Skeletal muscle tissue (tissue), 4 donors: ENCODE results near the gene ADA. TPM values are rescaled to one million over a fixed set of nuclear protein-coding genes. Genes with fewer than 3 reads are reported as not detected.
A peak's percentile ranks its signal among the peaks of the same experiment; 100 is the strongest.

Experiments used
- H3K27ac ChIP-seq: one replicate; pipeline ENCODE4 v1.7.0; 2013; ENCODE audit warnings: mild to moderate bottlenecking, low read depth, low read length, inconsistent platforms
- H3K27me3 ChIP-seq, 3 donors: one replicate each; pipeline ENCODE4 v1.7.0; 2013; ENCODE audit warnings: low read length in 3 of 3; ENCODE audit not compliant: control insufficient read depth in 3 of 3, insufficient read depth in 3 of 3
- H3K36me3 ChIP-seq, 3 donors: one replicate each; pipeline ENCODE4 v1.7.0; 2013; ENCODE audit warnings: low read length in 3 of 3; ENCODE audit not compliant: control insufficient read depth in 3 of 3, insufficient read depth in 3 of 3
- H3K4me1 ChIP-seq, 3 donors: one replicate each; pipeline ENCODE4 v1.7.0; 2013; ENCODE audit warnings: low read length in 3 of 3, mild to moderate bottlenecking in 3 of 3; ENCODE audit not compliant: control insufficient read depth in 3 of 3, insufficient read depth in 3 of 3
- H3K4me3 ChIP-seq, 3 donors: one replicate each; pipeline ENCODE4 v1.7.0; 2013; ENCODE audit warnings: low read length in 3 of 3
- H3K9ac ChIP-seq, 3 donors: one replicate each; pipeline ENCODE4 v1.7.0; 2013; ENCODE audit warnings: low read length in 3 of 3, mild to moderate bottlenecking in 3 of 3, moderate library complexity in 2 of 3, low read depth in 1 of 3
- H3K9me3 ChIP-seq, 3 donors: one replicate each; pipeline ENCODE4 v1.7.0; 2013; ENCODE audit warnings: low read length in 3 of 3; ENCODE audit not compliant: control insufficient read depth in 3 of 3
- total RNA-seq: library from RNA; depleted of rRNA; stranded (reverse); fragments of >200 nt; gene quantifications from one replicate; pipeline ENCODE4 v1.2.3, GENCODE V29; 2014
- donor health status: Osteomylitis.

ADA gene
- total RNA-seq, 1 donor from 2014 or later = 3.7 TPM

DNA sequence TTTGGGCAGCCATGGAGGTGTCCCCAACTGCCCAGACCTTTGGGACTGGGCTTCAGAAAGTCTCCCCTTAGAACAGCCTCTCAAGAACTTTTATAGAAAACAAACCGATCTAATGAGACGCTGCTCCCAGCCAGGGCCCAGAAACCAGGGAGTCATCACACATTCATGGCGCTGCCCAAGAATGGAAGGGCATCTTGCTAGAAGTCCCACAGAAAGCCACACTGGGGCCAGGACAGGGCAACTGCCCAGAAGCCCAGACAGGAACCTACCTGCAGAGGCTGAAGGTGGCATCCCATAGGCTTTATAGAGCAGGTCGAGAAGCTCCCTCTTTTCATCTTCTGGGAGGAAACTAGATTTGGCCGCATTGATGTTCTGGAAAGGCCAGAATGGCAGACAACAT, 31.5 kb downstream of the ADA start:
- Histone ChIP-seq H3K27me3 (no peaks in the 10 kb centered on the region), H3K9me3 (no peaks in the 10 kb centered on the region), H3K36me3 (peaks cover 32 to 58% (median 48%) of the 10 kb centered on the region in 3 donors), H3K4me3 (no peak overlapping the region), H3K9ac (no peak overlapping the region), H3K27ac (no peak overlapping the region), H3K4me1 (peaks cover 20 to 36% (median 24%) of the 10 kb centered on the region in 3 donors)

DNA sequence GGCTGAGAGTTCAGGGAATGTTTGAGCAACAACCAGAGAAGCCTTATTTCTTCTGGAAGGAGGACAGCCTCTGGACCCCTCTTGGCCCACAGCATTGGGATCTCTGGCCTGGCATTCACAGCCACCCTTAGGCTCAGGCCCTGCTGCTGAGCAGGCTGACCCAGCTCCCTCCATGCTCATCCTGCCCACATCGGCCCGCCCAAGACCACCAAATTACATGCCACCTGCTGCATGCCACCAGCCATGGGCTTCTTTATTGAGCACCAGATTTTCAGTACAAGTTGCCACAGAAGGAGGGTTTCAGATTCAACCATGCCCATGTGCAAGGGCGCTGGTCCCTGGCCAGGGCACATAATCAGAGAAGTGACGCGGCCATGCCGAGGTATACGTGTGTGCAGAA, 32.2 kb downstream of the ADA start:
- H3K4me1 ChIP-seq = peaks cover 25 to 44% (median 31%) of the 10 kb centered on the region in 3 donors
- H3K36me3 ChIP-seq = peaks cover 39 to 63% (median 47%) of the 10 kb centered on the region in 3 donors
- no peaks in the 10 kb centered on the region for H3K9me3 ChIP-seq
- H3K27ac ChIP-seq = no peak overlapping the region
- no peak overlapping the region for H3K9ac ChIP-seq
- H3K27me3 ChIP-seq = no peaks in the 10 kb centered on the region
- H3K4me3 ChIP-seq = no peak overlapping the region

DNA sequence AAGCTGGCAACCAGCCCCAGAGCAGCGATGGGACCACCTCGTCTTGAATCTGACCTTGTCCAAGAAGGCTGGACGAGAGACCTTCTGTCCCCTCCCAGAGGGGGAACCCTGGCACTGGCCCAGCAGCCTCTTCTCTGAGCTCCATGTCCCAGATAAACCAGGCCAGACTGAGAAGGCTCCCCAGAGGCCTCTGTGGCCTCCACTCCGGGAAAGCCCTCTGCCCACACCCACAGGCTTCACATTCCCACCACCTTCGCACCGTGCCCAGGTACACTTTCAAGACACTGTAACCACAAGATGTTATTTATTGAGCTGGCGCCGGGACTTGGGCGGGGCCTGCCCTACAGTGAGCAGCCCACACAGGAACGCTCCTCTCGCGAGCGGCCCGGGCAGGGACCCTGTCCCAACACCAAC, 33.2 kb downstream of the ADA start:
- Histone ChIP-seq H3K4me3 (no peak overlapping the region), H3K27me3 (no peaks in the 10 kb centered on the region), H3K9me3 (no peaks in the 10 kb centered on the region), H3K4me1 (peaks cover 32 to 52% (median 41%) of the 10 kb centered on the region in 3 donors), H3K27ac (no peak overlapping the region), H3K9ac (no peak overlapping the region), H3K36me3 (peaks cover 48 to 66% (median 51%) of the 10 kb centered on the region in 3 donors)

DNA sequence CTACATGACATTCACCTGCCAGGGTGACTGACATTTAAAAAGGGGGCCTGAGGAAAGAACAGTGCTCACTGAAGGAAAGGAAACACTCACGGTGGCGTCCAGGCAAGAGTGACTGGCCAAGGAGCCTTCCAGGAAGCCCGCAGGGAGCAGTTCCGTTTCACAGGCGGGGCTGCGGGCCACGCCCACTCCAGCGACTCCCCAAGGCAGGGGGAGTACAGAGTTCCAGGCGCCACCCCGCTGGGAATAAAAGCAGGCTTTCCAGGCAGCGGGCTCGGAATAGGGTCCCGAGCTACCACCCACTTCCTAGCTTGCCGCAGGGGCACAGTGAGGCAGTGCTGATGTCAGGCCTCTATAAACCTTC, 34.9 kb downstream of the ADA start:
- no peak overlapping the region for H3K4me3 ChIP-seq
- H3K36me3 ChIP-seq = peaks cover 47 to 62% (median 49%) of the 10 kb centered on the region in 3 donors
- H3K9ac ChIP-seq = peak overlapping the region; percentile 27 to 57 (median 27)
- H3K9me3 ChIP-seq = no peaks in the 10 kb centered on the region
- H3K27ac ChIP-seq = peak overlapping the region; percentile 68
- no peaks in the 10 kb centered on the region for H3K27me3 ChIP-seq
- peaks cover 38 to 53% (median 41%) of the 10 kb centered on the region in 3 donors for H3K4me1 ChIP-seq

DNA sequence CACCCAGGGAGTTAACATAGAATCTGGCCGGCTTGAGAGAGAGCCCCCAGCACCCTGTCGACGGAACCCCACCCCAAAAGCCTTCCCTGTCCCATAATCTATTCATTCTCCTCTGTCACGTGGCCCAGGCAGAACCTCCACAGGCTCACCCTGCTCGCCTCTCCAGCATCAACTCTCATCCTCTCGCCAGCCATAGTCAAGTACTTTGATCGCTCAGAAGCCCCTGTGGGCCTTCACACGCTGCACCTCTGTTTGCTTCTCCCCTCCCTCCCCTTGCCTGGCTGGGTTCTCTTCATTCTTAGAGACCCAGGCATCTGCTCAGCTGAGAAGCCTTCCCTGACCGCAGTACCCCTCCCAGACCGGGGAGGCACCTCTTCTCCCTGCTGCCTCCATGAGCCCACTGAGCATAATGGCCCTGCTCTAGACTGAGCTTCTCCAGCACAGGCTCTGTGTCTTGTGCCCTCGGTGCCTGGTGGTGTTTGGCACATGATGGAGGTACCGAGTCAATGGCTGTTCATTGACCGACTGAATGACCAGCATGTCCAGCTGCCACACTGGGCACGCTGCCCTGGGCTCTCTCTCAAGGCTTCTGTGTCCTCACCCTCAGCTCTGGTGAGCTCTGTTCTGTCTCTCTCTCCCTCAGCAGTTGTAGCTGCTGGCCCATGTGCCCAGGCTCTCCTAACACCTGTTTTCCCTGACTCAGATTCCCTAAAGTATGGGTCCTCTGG, 35.5 kb downstream of the ADA start:
- no peaks in the 10 kb centered on the region for H3K9me3 ChIP-seq
- H3K4me3 ChIP-seq = peak overlapping the region in 2 of 3 donors; percentile 10 to 22
- H3K9ac ChIP-seq = peak overlapping the region; percentile 27 to 57 (median 47)
- peaks cover 47 to 62% (median 49%) of the 10 kb centered on the region in 3 donors for H3K36me3 ChIP-seq
- H3K27me3 ChIP-seq = no peaks in the 10 kb centered on the region
- H3K4me1 ChIP-seq = peaks cover 38 to 54% (median 43%) of the 10 kb centered on the region in 3 donors
- H3K27ac ChIP-seq = peak overlapping the region; percentile 68

DNA sequence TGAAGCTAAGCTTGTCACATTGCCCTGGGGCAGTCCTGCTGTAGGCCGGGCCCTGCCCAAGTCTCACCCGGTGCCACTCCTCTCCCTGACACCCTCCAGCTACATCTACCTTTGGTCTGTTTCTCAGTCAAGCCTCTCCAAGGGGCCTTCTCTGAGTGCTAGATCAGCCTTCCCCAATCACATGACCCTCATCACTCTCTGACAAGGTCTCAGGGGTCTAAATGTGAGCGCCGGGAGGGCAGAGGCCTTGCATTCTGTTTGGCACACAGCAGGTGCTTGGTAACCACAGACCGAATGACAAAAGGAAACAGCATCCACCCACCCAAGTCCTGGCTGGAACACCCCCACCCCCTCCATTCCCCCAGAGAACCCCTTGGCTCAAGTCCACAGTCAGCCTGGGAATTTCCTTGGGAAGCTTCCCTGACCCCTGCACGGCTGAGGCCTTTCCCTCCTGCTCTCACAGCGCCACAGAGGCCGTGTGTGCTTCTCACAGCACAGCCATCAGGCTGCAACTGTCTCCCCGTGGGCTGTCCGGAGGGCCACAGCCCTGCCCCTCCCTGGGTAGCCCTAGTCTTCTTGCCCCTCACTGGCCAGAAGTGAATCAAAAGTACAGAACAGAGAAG, 36.2 kb downstream of the ADA start:
- H3K36me3 ChIP-seq = peaks cover 45 to 59% (median 49%) of the 10 kb centered on the region in 3 donors
- peak overlapping the region in 1 of 3 donors; percentile 57 for H3K9ac ChIP-seq
- H3K27me3 ChIP-seq = no peaks in the 10 kb centered on the region
- H3K27ac ChIP-seq = peak overlapping the region; percentile 68
- no peaks in the 10 kb centered on the region for H3K9me3 ChIP-seq
- H3K4me3 ChIP-seq = no peak overlapping the region
- peaks cover 42 to 53% (median 49%) of the 10 kb centered on the region in 3 donors for H3K4me1 ChIP-seq

DNA sequence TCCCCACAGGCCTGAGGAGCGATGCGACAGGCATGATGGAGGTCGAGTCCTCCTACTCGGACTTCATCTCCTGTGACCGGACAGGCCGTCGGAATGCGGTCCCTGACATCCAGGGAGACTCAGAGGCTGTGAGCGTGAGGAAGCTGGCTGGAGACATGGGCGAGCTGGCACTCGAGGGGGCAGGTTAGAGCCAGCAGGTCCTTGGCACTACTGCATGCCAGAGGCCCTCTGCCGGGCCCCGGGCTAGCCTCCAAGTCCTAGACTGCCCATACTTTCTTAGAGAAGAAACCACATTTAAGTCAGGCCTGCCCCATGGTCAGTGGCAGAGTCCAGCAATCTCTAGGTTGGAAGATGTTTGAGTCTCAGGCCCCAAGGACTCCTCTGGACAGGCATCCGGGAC, 37.0 kb downstream of the ADA start:
- H3K36me3 ChIP-seq = peaks cover 43 to 56% (median 48%) of the 10 kb centered on the region in 3 donors
- peak overlapping the region; percentile 68 for H3K27ac ChIP-seq
- no peaks in the 10 kb centered on the region for H3K9me3 ChIP-seq
- no peak overlapping the region for H3K4me3 ChIP-seq
- H3K4me1 ChIP-seq = peaks cover 48 to 60% (median 57%) of the 10 kb centered on the region in 3 donors
- peak overlapping the region in 1 of 3 donors; percentile 50 for H3K9ac ChIP-seq
- H3K27me3 ChIP-seq = no peaks in the 10 kb centered on the region

DNA sequence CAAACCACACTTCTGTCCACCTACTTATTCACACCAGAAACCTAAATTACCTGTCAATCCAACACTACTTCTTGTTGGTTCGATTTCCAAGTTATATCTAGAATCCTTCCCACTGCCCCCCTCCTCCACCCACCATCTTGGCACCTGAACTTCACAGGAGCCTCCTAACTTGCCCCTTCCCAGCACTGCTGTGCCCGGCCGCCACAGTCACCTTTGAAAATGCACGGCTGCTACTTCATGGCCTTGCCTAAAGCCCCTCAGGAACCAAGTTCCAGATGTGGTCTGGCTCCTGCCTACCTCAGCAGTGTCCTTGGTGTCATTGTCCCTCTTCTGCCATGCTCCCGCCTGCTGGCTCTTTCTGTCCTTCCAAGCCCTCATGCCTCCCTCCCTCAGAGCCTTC, 37.9 kb downstream of the ADA start:
- no peaks in the 10 kb centered on the region for H3K27me3 ChIP-seq
- H3K36me3 ChIP-seq = peaks cover 35 to 47% (median 43%) of the 10 kb centered on the region in 3 donors
- H3K9ac ChIP-seq = peak overlapping the region in 1 of 3 donors; percentile 28
- no peaks in the 10 kb centered on the region for H3K9me3 ChIP-seq
- H3K4me3 ChIP-seq = no peak overlapping the region
- no peak overlapping the region for H3K27ac ChIP-seq
- H3K4me1 ChIP-seq = peaks cover 58 to 70% (median 66%) of the 10 kb centered on the region in 3 donors

DNA sequence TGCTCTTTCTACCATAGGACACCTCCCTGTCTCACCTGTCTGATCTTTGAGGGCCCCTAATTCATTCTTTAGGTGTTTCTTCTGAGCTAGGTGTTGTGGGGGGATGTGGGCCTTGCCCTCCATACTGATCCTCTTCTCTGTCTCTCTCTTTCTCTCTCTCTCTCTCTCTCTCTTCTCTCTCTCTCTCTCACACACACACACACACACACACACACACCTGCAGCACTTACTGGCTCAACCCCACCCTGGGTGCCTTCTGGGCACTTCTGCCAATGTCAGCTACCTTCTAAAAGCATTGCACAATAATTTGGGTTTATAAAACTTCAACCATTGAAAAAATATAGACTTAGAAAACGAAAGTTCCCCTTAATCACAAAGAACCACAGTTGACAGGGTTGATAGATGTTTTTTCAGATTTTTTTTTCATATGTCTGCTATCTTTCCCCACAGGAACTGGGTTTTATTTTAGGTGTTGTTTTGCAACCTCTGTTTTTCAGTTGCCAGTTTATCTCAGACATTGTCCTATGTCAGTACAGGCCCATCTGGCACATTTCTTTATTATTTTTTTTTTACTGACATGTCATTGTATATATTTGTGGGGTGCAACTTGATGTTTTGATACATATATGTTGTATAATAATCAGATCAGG, 41.1 kb downstream of the ADA start:
- Histone ChIP-seq H3K36me3 (peaks cover 14 to 22% (median 20%) of the 10 kb centered on the region in 3 donors), H3K27ac (no peak overlapping the region), H3K27me3 (no peaks in the 10 kb centered on the region), H3K9ac (peak overlapping the region in 2 of 3 donors; percentile 24 to 74), H3K4me1 (peaks cover 44 to 52% (median 51%) of the 10 kb centered on the region in 3 donors), H3K9me3 (no peaks in the 10 kb centered on the region), H3K4me3 (peak overlapping the region in 1 of 3 donors; percentile 61)
